Liver (tissue), 9 donors: ENCODE measurements around the gene RGS12. TPM values are rescaled to one million over a fixed set of nuclear protein-coding genes. Genes with fewer than 3 reads are reported as not detected.

Experiments used
- DNase-seq: peaks from one replicate; pipeline ENCODE4 v3.0.0-alpha.2; 2017; ENCODE audit warnings: low spot score
- H3K27ac ChIP-seq, 2 donors: one replicate each; pipeline ENCODE4 v1.7.0; 2013; ENCODE audit warnings: inconsistent platforms in 2 of 2, low read length in 2 of 2, control low read depth in 1 of 2, low read depth in 1 of 2, mild to moderate bottlenecking in 1 of 2
- H3K27me3 ChIP-seq, 4 donors: one replicate each; pipeline versions ENCODE4 v1.6.1 to v1.7.0; 2013; ENCODE audit warnings: low read length in 3 of 4, inconsistent platforms in 1 of 4, mild to moderate bottlenecking in 1 of 4, moderate library complexity in 1 of 4; ENCODE audit not compliant: control insufficient read depth in 4 of 4, insufficient read depth in 4 of 4
- H3K36me3 ChIP-seq, 4 donors: one replicate each; pipeline versions ENCODE4 v1.6.1 to v1.7.0; 2013; ENCODE audit warnings: low read length in 3 of 4, mild to moderate bottlenecking in 3 of 4, low read depth in 1 of 4, moderate library complexity in 1 of 4; ENCODE audit not compliant: control insufficient read depth in 4 of 4, insufficient read depth in 3 of 4
- H3K4me1 ChIP-seq, 4 donors: one replicate each; pipeline versions ENCODE4 v1.6.1 to v1.7.0; 2013; ENCODE audit warnings: low read length in 3 of 4, mild to moderate bottlenecking in 3 of 4, moderate library complexity in 1 of 4; ENCODE audit not compliant: control insufficient read depth in 4 of 4, insufficient read depth in 4 of 4
- H3K4me3 ChIP-seq, 3 donors: one replicate each; pipeline versions ENCODE4 v1.6.1 to v1.7.0; 2013; ENCODE audit warnings: low read length in 3 of 3, control low read depth in 1 of 3, low read depth in 1 of 3, mild to moderate bottlenecking in 1 of 3
- H3K9ac ChIP-seq, 2 donors: one replicate each; pipeline ENCODE4 v1.7.0; 2013; ENCODE audit warnings: low read length in 2 of 2, mild to moderate bottlenecking in 2 of 2, moderate library complexity in 2 of 2, control low read depth in 1 of 2, low read depth in 1 of 2
- H3K9me3 ChIP-seq, 4 donors: one replicate each; pipeline versions ENCODE4 v1.6.1 to v1.7.0; 2013; ENCODE audit warnings: low read length in 3 of 4; ENCODE audit not compliant: control insufficient read depth in 4 of 4
- EGR1 ChIP-seq, 2 donors: IDR thresholded peaks; 2 replicates each; pipeline ENCODE4 v1.6.1; 2016 to 2018; ENCODE audit warnings: antibody characterized with exemption in 2 of 2, low read depth in 2 of 2
- GABPA ChIP-seq, 2 donors: IDR thresholded peaks in 1 of 2; conservative IDR thresholded peaks in 1 of 2; 2 replicates each; pipeline ENCODE4 v1.6.1; 2016; ENCODE audit warnings: antibody characterized with exemption in 2 of 2, mild to moderate bottlenecking in 1 of 2, moderate library complexity in 1 of 2
- JUND ChIP-seq, 2 donors: IDR thresholded peaks; 2 replicates each; pipeline ENCODE4 v1.6.1; 2016; ENCODE audit warnings: antibody characterized with exemption in 2 of 2
- NR2F2 ChIP-seq: IDR thresholded peaks from 2 replicates; pipeline ENCODE4 v1.6.1; 2016; ENCODE audit warnings: antibody characterized with exemption
- RAD21 ChIP-seq, 2 donors: IDR thresholded peaks; 2 replicates each; pipeline ENCODE4 v1.6.1; 2016; ENCODE audit warnings: antibody characterized with exemption in 2 of 2, mild to moderate bottlenecking in 2 of 2
- RXRA ChIP-seq, 2 donors: IDR thresholded peaks; 2 replicates each; pipeline ENCODE4 v1.6.1; 2017 to 2018; ENCODE audit warnings: antibody characterized with exemption in 2 of 2, mild to moderate bottlenecking in 1 of 2
- SP1 ChIP-seq: IDR thresholded peaks from 2 replicates; pipeline ENCODE4 v1.6.1; 2018; ENCODE audit warnings: antibody characterized with exemption, mild to moderate bottlenecking
- TAF1 ChIP-seq: conservative IDR thresholded peaks from 2 replicates; pipeline ENCODE4 v1.6.1; 2016; ENCODE audit warnings: antibody characterized with exemption, mild to moderate bottlenecking
- WGBS: extraction: QIAGEN DNeasy Blood & Tissue Kit; methylation state at CpG from one replicate; pipeline ENCODE4 v1.1.7; 2013; 5-methylcytosine and 5-hydroxymethylcytosine counted together
- polyA plus RNA-seq, 2 donors: library from polyadenylated mRNA; stranded (reverse) in 1 of 2; unstranded in 1 of 2; fragments of 200-250 nt in 1 of 2; fragments of >200 nt in 1 of 2; fragmentation: Nextera tagmentation in 1 of 2; extraction: Ambion mirVana in 1 of 2; gene quantifications; one replicate each; pipeline versions ENCODE4 v1.2.1 to v1.2.3, GENCODE V29; 2013 to 2015
- total RNA-seq, 2 donors: library from RNA; depleted of rRNA; stranded (reverse); fragments of >200 nt; gene quantifications; one replicate each; pipeline ENCODE4 v1.2.3, GENCODE V29; 2014
- TF ChIP-seq, protein P1 (sequence below): IDR thresholded peaks from 2 replicates; pipeline ENCODE4 v1.6.1; 2016; ENCODE audit warnings: antibody characterized with exemption
- TF ChIP-seq, protein P2 (sequence below): fragments of 150-350 bp; IDR thresholded peaks from 2 replicates; pipeline ENCODE4 v1.5.1; 2017; ENCODE audit warnings: improper control_type of control experiment, low read depth, low read length; ENCODE audit not compliant: missing input control
- TF ChIP-seq, protein P3 (sequence below): IDR thresholded peaks from 2 replicates; pipeline ENCODE4 v1.6.1; 2016; ENCODE audit warnings: antibody characterized with exemption
- donor health status: healthy.
- donor health status: healthy.
- donor health status: healthy.
- donor health status: healthy.
- donor health status: healthy.

RGS12 gene
- total and polyA plus RNA-seq, 4 donors = 6.4 to 23.2 (median 11.5) TPM

DNA sequence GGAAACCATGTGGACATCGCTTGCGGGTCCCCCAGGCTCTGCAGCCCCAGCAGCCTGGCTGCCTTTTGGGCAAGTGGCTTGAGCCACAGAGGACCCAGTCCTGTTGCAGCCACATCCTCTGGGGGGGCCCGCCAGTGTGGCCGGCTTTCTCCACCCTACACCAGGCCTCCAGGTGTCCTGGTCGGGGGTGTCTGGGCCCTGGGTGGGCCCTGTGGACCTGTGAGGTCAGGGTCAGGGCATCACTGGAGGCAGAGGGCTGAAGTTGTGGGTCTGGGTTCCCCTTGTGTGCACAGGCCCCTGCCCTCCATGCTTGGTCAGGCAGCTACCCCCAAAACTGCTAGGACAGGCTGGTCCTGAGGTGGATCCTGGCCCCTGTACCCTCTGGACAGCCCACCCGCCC is 47.1 kb upstream of the RGS12 start:
- H3K36me3 ChIP-seq = peaks cover 5 to 23% (median 7%) of the 10 kb centered on the region in 4 donors
- TF ChIP-seq GABPA (IDR thresholded peaks at IDR 0.05 in 1 of 2, conservative IDR thresholded peaks at IDR 0.05 in 1 of 2) = no peak
- TF ChIP-seq, protein P1, sequence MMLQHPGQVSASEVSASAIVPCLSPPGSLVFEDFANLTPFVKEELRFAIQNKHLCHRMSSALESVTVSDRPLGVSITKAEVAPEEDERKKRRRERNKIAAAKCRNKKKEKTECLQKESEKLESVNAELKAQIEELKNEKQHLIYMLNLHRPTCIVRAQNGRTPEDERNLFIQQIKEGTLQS = no peak
- no peak for TF ChIP-seq RXRA (IDR thresholded peaks at IDR 0.05)
- TF ChIP-seq NR2F2 = no peak
- TF ChIP-seq, protein P2, sequence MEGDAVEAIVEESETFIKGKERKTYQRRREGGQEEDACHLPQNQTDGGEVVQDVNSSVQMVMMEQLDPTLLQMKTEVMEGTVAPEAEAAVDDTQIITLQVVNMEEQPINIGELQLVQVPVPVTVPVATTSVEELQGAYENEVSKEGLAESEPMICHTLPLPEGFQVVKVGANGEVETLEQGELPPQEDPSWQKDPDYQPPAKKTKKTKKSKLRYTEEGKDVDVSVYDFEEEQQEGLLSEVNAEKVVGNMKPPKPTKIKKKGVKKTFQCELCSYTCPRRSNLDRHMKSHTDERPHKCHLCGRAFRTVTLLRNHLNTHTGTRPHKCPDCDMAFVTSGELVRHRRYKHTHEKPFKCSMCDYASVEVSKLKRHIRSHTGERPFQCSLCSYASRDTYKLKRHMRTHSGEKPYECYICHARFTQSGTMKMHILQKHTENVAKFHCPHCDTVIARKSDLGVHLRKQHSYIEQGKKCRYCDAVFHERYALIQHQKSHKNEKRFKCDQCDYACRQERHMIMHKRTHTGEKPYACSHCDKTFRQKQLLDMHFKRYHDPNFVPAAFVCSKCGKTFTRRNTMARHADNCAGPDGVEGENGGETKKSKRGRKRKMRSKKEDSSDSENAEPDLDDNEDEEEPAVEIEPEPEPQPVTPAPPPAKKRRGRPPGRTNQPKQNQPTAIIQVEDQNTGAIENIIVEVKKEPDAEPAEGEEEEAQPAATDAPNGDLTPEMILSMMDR = no peak
- no peak for TF ChIP-seq RAD21 (IDR thresholded peaks at IDR 0.05)
- no peak for TF ChIP-seq JUND (IDR thresholded peaks at IDR 0.05)
- no peak for TF ChIP-seq EGR1 (IDR thresholded peaks at IDR 0.05; ENCODE audit: low read depth in 2 of 2)
- TF ChIP-seq SP1 = no peak
- TF ChIP-seq, protein P3, sequence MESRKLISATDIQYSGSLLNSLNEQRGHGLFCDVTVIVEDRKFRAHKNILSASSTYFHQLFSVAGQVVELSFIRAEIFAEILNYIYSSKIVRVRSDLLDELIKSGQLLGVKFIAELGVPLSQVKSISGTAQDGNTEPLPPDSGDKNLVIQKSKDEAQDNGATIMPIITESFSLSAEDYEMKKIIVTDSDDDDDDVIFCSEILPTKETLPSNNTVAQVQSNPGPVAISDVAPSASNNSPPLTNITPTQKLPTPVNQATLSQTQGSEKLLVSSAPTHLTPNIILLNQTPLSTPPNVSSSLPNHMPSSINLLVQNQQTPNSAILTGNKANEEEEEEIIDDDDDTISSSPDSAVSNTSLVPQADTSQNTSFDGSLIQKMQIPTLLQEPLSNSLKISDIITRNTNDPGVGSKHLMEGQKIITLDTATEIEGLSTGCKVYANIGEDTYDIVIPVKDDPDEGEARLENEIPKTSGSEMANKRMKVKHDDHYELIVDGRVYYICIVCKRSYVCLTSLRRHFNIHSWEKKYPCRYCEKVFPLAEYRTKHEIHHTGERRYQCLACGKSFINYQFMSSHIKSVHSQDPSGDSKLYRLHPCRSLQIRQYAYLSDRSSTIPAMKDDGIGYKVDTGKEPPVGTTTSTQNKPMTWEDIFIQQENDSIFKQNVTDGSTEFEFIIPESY = no peak
- TF ChIP-seq TAF1 = no peak
- H3K9ac ChIP-seq = no peak overlapping the region
- 93% methylated on average over 6 of the region's 6 CpGs for WGBS
- H3K4me3 ChIP-seq = no peak overlapping the region
- no peaks in the 10 kb centered on the region for H3K4me1 ChIP-seq
- no peak overlapping the region for H3K27ac ChIP-seq
- H3K9me3 ChIP-seq = no peaks in the 10 kb centered on the region
- H3K27me3 ChIP-seq = no peaks in the 10 kb centered on the region
- DNase-seq = no peak

DNA sequence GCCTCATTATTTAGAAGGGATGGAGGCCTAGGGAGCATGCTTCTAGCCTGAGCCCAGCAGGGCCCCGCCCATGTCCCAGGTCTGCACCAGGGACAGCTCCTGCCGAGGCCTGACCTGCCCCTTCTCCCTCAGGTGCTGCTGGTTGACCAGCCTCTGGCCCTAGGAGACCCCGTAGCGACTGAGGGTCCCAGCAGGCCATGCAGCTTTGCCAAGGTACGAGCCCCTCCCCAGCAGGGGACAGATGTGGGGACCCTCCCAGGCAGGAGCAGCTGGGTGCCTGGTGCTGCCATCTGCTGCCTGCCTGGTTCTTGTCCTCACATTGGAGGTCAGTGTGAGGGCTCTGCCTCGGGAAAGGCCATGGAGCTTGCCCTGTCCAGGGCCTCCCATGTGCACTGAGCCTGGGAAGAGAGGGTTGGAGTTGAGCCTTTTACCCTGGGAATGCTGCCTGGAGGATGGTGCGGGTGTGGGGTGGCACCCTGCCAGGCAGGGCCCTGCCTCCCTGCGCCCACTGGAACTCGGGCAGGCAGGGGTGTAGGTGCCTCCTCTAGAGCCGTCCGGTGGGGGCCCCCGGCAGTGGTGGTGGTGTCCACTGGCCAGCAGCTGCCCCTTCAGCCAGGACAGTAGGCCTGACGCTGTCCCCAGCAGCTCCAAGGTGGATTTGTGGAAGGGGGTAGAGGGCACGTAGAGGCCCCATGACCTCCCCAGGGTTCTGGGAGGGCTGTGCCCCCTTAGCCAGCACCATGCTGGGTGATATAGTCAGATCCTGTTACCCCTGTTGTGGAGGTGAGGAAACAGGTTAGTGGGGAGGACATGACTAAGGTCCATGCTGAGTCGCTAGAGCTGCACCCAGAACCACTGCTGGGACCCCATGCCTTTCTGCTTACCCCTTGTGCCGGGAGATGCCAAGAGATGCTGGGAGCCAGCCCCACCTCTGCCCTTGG is 46.1 kb upstream of the RGS12 start:
- no peak for DNase-seq
- 82% methylated on average over 16 of the region's 16 CpGs for WGBS

More for the DNA sequence above, 46.1 kb upstream of the RGS12 start:
- no peak overlapping the region for H3K9ac ChIP-seq
- H3K4me3 ChIP-seq = no peak overlapping the region
- no peaks in the 10 kb centered on the region for H3K4me1 ChIP-seq
- no peaks in the 10 kb centered on the region for H3K27me3 ChIP-seq
- H3K36me3 ChIP-seq = peaks cover 0 to 12% (median 1%) of the 10 kb centered on the region in 4 donors
- no peak overlapping the region for H3K27ac ChIP-seq
- no peaks in the 10 kb centered on the region for H3K9me3 ChIP-seq
- TF ChIP-seq, protein P2 = no peak
- TF ChIP-seq RAD21 (IDR thresholded peaks at IDR 0.05) (no peak), RXRA (IDR thresholded peaks at IDR 0.05) (peak in 1 of 2 donors; percentile 17)
